ENCODE results near the gene NBL1.

DNA sequence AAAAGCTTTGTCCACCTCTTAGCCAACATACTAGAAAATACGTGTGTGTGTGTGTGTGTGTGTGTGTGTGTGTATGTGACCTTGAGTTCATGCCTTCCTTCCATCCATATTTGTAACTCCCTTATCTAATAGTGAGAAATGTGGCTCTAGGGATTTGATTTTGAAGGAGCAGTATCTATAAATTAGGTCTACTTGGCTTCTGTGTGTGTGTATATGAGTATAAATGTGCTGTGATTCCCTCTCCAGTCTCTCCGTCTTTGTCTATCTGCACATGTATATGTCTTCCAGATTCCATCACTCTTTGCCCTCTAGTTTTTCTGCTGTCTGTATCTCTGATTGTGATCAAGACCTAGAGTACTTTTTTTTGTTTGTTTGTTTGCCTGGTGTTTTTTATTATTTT, 11.9 kb upstream of the NBL1 start:
- TF ChIP-seq POLR2A (IDR thresholded peaks at IDR 0.05) (no peak), POLR2AphosphoS5 (IDR thresholded peaks at IDR 0.05) (no peak)
- TF ChIP-seq, protein P1, sequence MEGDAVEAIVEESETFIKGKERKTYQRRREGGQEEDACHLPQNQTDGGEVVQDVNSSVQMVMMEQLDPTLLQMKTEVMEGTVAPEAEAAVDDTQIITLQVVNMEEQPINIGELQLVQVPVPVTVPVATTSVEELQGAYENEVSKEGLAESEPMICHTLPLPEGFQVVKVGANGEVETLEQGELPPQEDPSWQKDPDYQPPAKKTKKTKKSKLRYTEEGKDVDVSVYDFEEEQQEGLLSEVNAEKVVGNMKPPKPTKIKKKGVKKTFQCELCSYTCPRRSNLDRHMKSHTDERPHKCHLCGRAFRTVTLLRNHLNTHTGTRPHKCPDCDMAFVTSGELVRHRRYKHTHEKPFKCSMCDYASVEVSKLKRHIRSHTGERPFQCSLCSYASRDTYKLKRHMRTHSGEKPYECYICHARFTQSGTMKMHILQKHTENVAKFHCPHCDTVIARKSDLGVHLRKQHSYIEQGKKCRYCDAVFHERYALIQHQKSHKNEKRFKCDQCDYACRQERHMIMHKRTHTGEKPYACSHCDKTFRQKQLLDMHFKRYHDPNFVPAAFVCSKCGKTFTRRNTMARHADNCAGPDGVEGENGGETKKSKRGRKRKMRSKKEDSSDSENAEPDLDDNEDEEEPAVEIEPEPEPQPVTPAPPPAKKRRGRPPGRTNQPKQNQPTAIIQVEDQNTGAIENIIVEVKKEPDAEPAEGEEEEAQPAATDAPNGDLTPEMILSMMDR (IDR thresholded peaks at IDR 0.05), result no peak
